CD4-positive, alpha-beta memory T cell (primary cell): ENCODE results near the gene MSI2. TPM values are rescaled to one million over a fixed set of nuclear protein-coding genes. Genes with fewer than 3 reads are reported as not detected.

Experiments used
- CTCF ChIA-PET: fragments of 350-600 bp; sonication (Branson Sonifier 250); formaldehyde crosslinking; loops from one replicate; lab custom pipeline; 2021; ENCODE audit warnings: inconsistent platforms; ENCODE audit not compliant: partially characterized antibody; lab: Charles Lee
- POLR2A ChIA-PET: fragments of 350-600 bp; sonication (Branson Sonifier 250); formaldehyde crosslinking; loops from one replicate; lab custom pipeline; 2021; ENCODE audit not compliant: partially characterized antibody; lab: Charles Lee
- DNase-seq, 5 donors: peaks; one replicate each; pipeline versions ENCODE4 v3.0.0 to v3.0.0-alpha.2; 2020 to 2022; ENCODE audit warnings: mixed read lengths in 1 of 5
- H3K27ac ChIP-seq: one replicate; pipeline ENCODE4 v1.7.0; 2013; ENCODE audit warnings: low read depth, low read length
- H3K27me3 ChIP-seq: 2 replicates; pipeline ENCODE4 v1.7.0; 2013; ENCODE audit warnings: mild to moderate bottlenecking, low read length, moderate library complexity; ENCODE audit not compliant: insufficient read depth
- H3K36me3 ChIP-seq: 2 replicates; pipeline ENCODE4 v1.7.0; 2013; ENCODE audit warnings: mild to moderate bottlenecking, low read length, moderate library complexity; ENCODE audit not compliant: insufficient read depth
- H3K4me1 ChIP-seq: 2 replicates; pipeline ENCODE4 v1.7.0; 2013; ENCODE audit warnings: mild to moderate bottlenecking, low read length, moderate library complexity; ENCODE audit not compliant: insufficient read depth
- H3K4me3 ChIP-seq, 2 donors: one replicate each; pipeline ENCODE4 v1.7.0; 2013; ENCODE audit warnings: low read length in 2 of 2, mild to moderate bottlenecking in 1 of 2
- H3K9me3 ChIP-seq, 2 donors: one replicate each; pipeline ENCODE4 v1.7.0; 2013; ENCODE audit warnings: low read length in 2 of 2, control low read depth in 1 of 2; ENCODE audit not compliant: control insufficient read depth in 1 of 2
- H3K27ac Mint-ChIP-seq, 7 donors: one replicate each; pipeline ENCODE4 v1.8.0; 2020 to 2021; ENCODE audit warnings: mixed read lengths in 7 of 7, mild to moderate bottlenecking in 6 of 7, inconsistent platforms in 3 of 7, moderate library complexity in 3 of 7
- H3K27me3 Mint-ChIP-seq, 2 donors: one replicate each; pipeline ENCODE4 v1.8.0; 2020 to 2021; ENCODE audit warnings: mixed read lengths in 2 of 2
- H3K36me3 Mint-ChIP-seq, 2 donors: one replicate each; pipeline ENCODE4 v1.8.0; 2020 to 2021; ENCODE audit warnings: mixed read lengths in 2 of 2, inconsistent platforms in 1 of 2, mild to moderate bottlenecking in 1 of 2
- H3K4me1 Mint-ChIP-seq, 4 donors: one replicate each; pipeline ENCODE4 v1.8.0; 2020 to 2021; ENCODE audit warnings: mixed read lengths in 4 of 4, mild to moderate bottlenecking in 1 of 4
- H3K4me3 Mint-ChIP-seq, 8 donors: one replicate each; pipeline ENCODE4 v1.8.0; 2020 to 2021; ENCODE audit warnings: mixed read lengths in 8 of 8, mild to moderate bottlenecking in 7 of 8, moderate library complexity in 6 of 8, inconsistent platforms in 3 of 8
- H3K9me3 Mint-ChIP-seq, 8 donors: one replicate each; pipeline ENCODE4 v1.8.0; 2020 to 2021; ENCODE audit warnings: mixed read lengths in 8 of 8, mild to moderate bottlenecking in 5 of 8, inconsistent platforms in 3 of 8, moderate library complexity in 1 of 8
- intact Hi-C: fragments of 100-400 bp; cut with micrococcal nuclease; formaldehyde crosslinking; loops from one replicate; pipeline ENCODE4 v1.15.1; 2023
- polyA plus RNA-seq, 2 donors: library from polyadenylated mRNA; unstranded; fragments of 300-500 nt; fragmentation: Illumina TruSeq; gene quantifications; one replicate each; pipeline ENCODE4 v1.2.3, GENCODE V29; 2021
- total RNA-seq, 2 experiments: library from RNA; stranded (reverse); gene quantifications; one replicate each; pipeline ENCODE4 v1.2.3, GENCODE V29; 2021

MSI2 gene
- total and polyA plus RNA-seq, 4 experiments from 2014 or later = 2.1 to 110 (median 55.3) TPM

- H3K36me3 Mint-ChIP-seq = peaks cover 32 to 45% of the 10 kb centered on the region in 2 donors
- H3K36me3 ChIP-seq = no peaks in the 10 kb centered on the region
- H3K27ac Mint-ChIP-seq = peak overlapping the region in 3 of 7 donors; percentile 19 to 78 (median 69)
- H3K9me3 Mint-ChIP-seq = no peaks in the 10 kb centered on the region
- no peaks in the 10 kb centered on the region for H3K4me1 ChIP-seq
- H3K4me1 Mint-ChIP-seq = no peaks in the 10 kb centered on the region
- ChIA-PET POLR2A (no interaction called here), CTCF (interaction anchor here (0.7 to 2.1 kb wide), 4 partner anchors 9 to 437 kb away, joined by 3 to 12 read pairs (median 3); no protein-coding TSS in a partner anchor)
- no peak overlapping the region for H3K4me3 Mint-ChIP-seq
- H3K9me3 ChIP-seq = no peaks in the 10 kb centered on the region
- no peak for DNase-seq
- H3K4me3 ChIP-seq = no peak overlapping the region
- H3K27me3 ChIP-seq = no peaks in the 10 kb centered on the region
- no peak overlapping the region for H3K27ac ChIP-seq
- intact Hi-C loops = no loop called here
- no peaks in the 10 kb centered on the region for H3K27me3 Mint-ChIP-seq
Observed at GRCh38 chr17:57679906-57680695, 423.8 kb downstream of the MSI2 start.

- Histone ChIP-seq H3K4me3 (no peak overlapping the region), H3K9me3 (no peaks in the 10 kb centered on the region), H3K36me3 (no peaks in the 10 kb centered on the region), H3K27ac (no peak overlapping the region), H3K4me1 (no peaks in the 10 kb centered on the region), H3K27me3 (no peaks in the 10 kb centered on the region)
- intact Hi-C loops = no loop called here
- CTCF ChIA-PET = no interaction called here
- Mint-ChIP-seq H3K36me3 (peaks cover 20 to 26% of the 10 kb centered on the region in 2 donors), H3K4me3 (no peak overlapping the region), H3K27me3 (no peaks in the 10 kb centered on the region), H3K4me1 (no peaks in the 10 kb centered on the region), H3K9me3 (no peaks in the 10 kb centered on the region), H3K27ac (no peak overlapping the region)
- POLR2A ChIA-PET = no interaction called here
- DNase-seq = no peak
Observed at GRCh38 chr17:57682701-57683100, 426.4 kb downstream of the MSI2 start.

DNA sequence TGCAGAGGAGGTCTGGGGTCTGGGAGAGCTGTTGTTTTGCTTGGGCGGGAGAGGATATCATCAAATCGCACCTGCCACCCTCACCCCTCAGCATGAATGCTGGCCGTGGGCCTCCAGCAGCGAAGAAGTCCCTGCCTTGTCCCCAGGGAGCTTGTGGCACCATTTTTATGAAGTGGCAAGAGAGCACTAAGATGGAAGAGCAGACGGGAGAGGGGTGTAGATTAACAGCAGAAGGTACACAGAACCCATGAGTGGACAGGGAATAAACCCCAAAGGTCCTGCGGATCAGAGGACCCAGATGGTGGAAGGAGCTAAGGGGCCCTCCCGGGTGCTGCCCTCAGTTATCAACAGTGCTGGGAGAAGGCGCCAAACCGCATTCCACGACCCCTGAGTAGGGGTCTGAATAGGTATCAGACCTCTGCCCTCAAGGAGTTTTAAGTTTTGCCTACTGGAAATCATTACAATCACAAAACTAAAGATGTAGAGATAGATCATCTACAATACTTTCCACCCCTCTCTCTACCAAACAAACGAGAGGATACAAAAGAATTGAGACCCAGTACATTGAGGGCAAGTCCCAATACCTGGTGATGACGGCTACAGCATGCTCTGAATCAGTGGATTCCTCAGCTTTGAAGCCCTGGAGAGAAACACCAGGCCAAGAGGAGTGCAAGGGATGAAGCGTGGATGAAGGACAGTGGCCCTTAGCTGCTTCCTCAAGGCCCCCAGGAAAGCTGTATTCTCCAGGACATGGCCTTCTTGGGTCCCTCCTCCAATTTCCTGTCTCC, 428.6 kb downstream of the MSI2 start:
- DNase-seq = no peak
- Histone ChIP-seq H3K27me3 (no peaks in the 10 kb centered on the region), H3K4me1 (no peaks in the 10 kb centered on the region), H3K27ac (no peak overlapping the region), H3K9me3 (no peaks in the 10 kb centered on the region), H3K4me3 (no peak overlapping the region), H3K36me3 (no peaks in the 10 kb centered on the region)
- ChIA-PET CTCF (interaction anchor here (1.4 to 3.0 kb wide), 2 partner anchors 12 to 150 kb away, joined by 3 to 11 read pairs; no protein-coding TSS in a partner anchor), POLR2A (no interaction called here)
- no peaks in the 10 kb centered on the region for H3K4me1 Mint-ChIP-seq
- no peaks in the 10 kb centered on the region for H3K9me3 Mint-ChIP-seq
- peaks cover 11 to 24% of the 10 kb centered on the region in 2 donors for H3K36me3 Mint-ChIP-seq
- intact Hi-C loops = no loop called here
- peak overlapping the region in 1 of 7 donors; percentile 59 for H3K27ac Mint-ChIP-seq
- H3K4me3 Mint-ChIP-seq = no peak overlapping the region
- no peaks in the 10 kb centered on the region for H3K27me3 Mint-ChIP-seq

- no peaks in the 10 kb centered on the region for H3K9me3 Mint-ChIP-seq
- H3K4me1 ChIP-seq = no peaks in the 10 kb centered on the region
- no peaks in the 10 kb centered on the region for H3K27me3 Mint-ChIP-seq
- no peak overlapping the region for H3K4me3 ChIP-seq
- no peak overlapping the region for H3K27ac Mint-ChIP-seq
- H3K36me3 ChIP-seq = no peaks in the 10 kb centered on the region
- intact Hi-C loops = no loop called here
- ChIA-PET POLR2A (no interaction called here), CTCF (interaction anchor here (1.4 to 3.0 kb wide), 2 partner anchors 13 to 149 kb away, joined by 3 to 11 read pairs; no protein-coding TSS in a partner anchor)
- DNase-seq = no peak
- H3K27me3 ChIP-seq = no peaks in the 10 kb centered on the region
- no peak overlapping the region for H3K27ac ChIP-seq
- H3K9me3 ChIP-seq = no peaks in the 10 kb centered on the region
- no peaks in the 10 kb centered on the region for H3K4me1 Mint-ChIP-seq
- H3K4me3 Mint-ChIP-seq = no peak overlapping the region
- peaks cover 6 to 20% of the 10 kb centered on the region in 2 donors for H3K36me3 Mint-ChIP-seq
Observed at GRCh38 chr17:57685499-57686132, 429.3 kb downstream of the MSI2 start.

GRCh38 chr17:57687642-57688041, 431.3 kb downstream of the MSI2 start:
- no peaks in the 10 kb centered on the region for H3K27me3 ChIP-seq
- H3K27me3 Mint-ChIP-seq = no peaks in the 10 kb centered on the region
- peaks cover 6 to 21% of the 10 kb centered on the region in 2 donors for H3K36me3 Mint-ChIP-seq
- no peak overlapping the region for H3K27ac Mint-ChIP-seq
- no peaks in the 10 kb centered on the region for H3K4me1 ChIP-seq
- peaks cover 3 to 4% (median 3%) of the 10 kb centered on the region in 4 donors for H3K4me1 Mint-ChIP-seq
- H3K9me3 ChIP-seq = no peaks in the 10 kb centered on the region
- H3K27ac ChIP-seq = no peak overlapping the region
- H3K9me3 Mint-ChIP-seq = peaks cover 0 to 4% (median under 1%) of the 10 kb centered on the region in 8 donors
- ChIA-PET POLR2A (interaction anchor here (1.1 kb wide), 1 partner anchor 10 kb away, joined by 3 read pairs; no protein-coding TSS in a partner anchor), CTCF (interaction anchor here (3.0 kb wide), 1 partner anchor 15 kb away, joined by 11 read pairs; no protein-coding TSS in a partner anchor)
- no peak for DNase-seq
- H3K36me3 ChIP-seq = no peaks in the 10 kb centered on the region
- H3K4me3 ChIP-seq = no peak overlapping the region
- H3K4me3 Mint-ChIP-seq = no peak overlapping the region
- intact Hi-C loops = no loop called here

- H3K4me3 ChIP-seq = no peak overlapping the region
- Mint-ChIP-seq H3K27ac (no peak overlapping the region), H3K36me3 (peaks cover 4 to 15% of the 10 kb centered on the region in 2 donors), H3K27me3 (no peaks in the 10 kb centered on the region), H3K4me3 (no peak overlapping the region), H3K4me1 (peaks cover 6 to 11% (median 10%) of the 10 kb centered on the region in 4 donors), H3K9me3 (peaks cover 0 to 9% (median 4%) of the 10 kb centered on the region in 8 donors)
- H3K9me3 ChIP-seq = no peaks in the 10 kb centered on the region
- intact Hi-C loops = no loop called here
- H3K27ac ChIP-seq = no peak overlapping the region
- no peaks in the 10 kb centered on the region for H3K27me3 ChIP-seq
- CTCF ChIA-PET = interaction anchor here (0.7 to 1.4 kb wide), 4 partner anchors 14 to 446 kb away, joined by 3 to 5 read pairs (median 3); no protein-coding TSS in a partner anchor
- DNase-seq = no peak
- POLR2A ChIA-PET = no interaction called here
- H3K36me3 ChIP-seq = no peaks in the 10 kb centered on the region
- H3K4me1 ChIP-seq = no peaks in the 10 kb centered on the region
Observed at GRCh38 chr17:57689254-57689653, 432.9 kb downstream of the MSI2 start.
